Activated T-cell treated with anti-CD3 and anti-CD28 coated beads for 48 hours (primary cell): ENCODE measurements around the gene RAB20.

Source experiments
- DNase-seq: peaks from one replicate; pipeline ENCODE4 v3.0.0-alpha.2; 2020; ENCODE audit warnings: low read depth

The RAB20 gene

DNA sequence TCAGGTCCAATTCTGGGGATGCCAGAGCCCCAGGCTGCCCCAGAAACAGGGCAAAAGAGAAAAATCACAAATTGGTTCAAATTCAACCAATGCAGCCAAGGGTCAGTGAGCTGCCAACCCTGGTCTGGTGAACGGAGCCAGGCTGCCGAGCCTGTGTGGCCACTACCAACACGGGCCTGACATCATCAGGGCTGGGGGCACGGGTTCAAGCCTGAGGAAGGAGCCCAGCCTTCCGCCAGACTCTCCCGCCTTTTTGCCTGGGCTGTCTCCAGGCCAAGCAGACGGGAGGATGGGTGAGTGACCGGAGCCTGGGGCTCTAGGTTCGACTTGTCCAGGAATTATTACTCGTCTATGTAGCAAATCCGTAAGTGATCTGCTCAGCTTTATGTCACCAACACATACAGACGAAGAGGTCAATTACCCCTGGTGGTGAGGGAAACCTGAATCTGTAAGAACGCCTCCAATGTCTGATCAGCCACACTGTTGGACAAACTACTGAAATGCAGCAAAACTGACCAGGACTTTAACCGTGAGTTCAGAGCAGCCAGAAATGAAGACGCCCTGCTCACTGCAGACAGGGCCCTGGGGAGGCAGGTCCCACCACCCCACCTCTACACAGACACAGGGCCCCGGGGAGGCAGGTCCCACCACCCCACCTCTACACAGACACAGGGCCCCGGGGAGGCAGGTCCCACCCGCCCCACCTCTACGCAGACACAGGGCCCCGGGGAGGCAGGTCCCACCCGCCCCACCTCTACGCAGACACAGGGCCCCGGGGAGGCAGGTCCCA is 31.8 kb downstream of the RAB20 start:
- DNase-seq: no peak

DNA sequence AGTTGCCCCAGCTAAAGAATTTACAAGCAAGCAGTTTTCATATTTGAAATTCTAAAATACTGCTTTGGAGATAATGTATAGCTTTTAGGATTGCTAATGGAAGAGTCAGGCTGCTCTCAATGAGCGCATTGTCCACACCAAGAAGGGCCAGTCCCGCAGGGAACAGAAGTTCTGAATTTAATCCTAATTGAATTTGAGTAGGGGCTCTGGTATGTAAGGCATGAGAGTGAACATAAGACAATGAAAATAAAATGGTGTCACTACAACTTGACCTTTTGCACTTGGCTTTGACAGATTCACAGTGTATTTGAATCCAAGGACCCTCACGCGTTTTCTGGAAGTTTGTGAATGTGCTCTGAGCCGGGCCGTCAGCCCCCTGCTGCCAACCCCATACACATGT is 32.6 kb downstream of the RAB20 start:
- no peak for DNase-seq

DNA sequence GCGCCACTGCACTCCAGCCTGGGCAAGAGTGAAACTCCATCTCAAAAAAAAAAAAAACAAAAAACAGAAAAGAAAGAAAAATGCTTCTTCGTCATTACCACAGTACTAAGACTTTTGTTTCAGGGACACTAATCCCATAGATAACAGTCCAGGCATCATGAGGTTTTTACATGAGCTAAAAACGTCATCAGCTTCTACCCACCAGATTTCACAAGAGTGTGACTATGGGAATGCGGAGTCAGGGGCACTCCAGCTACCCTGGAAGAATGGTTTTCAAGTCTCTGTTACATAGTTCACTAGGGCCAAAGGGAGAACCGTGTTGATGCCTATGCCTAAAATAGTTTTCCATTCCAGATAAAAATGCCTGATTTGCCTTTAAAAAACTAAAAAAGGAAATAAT is 33.2 kb downstream of the RAB20 start:
- no peak for DNase-seq

DNA sequence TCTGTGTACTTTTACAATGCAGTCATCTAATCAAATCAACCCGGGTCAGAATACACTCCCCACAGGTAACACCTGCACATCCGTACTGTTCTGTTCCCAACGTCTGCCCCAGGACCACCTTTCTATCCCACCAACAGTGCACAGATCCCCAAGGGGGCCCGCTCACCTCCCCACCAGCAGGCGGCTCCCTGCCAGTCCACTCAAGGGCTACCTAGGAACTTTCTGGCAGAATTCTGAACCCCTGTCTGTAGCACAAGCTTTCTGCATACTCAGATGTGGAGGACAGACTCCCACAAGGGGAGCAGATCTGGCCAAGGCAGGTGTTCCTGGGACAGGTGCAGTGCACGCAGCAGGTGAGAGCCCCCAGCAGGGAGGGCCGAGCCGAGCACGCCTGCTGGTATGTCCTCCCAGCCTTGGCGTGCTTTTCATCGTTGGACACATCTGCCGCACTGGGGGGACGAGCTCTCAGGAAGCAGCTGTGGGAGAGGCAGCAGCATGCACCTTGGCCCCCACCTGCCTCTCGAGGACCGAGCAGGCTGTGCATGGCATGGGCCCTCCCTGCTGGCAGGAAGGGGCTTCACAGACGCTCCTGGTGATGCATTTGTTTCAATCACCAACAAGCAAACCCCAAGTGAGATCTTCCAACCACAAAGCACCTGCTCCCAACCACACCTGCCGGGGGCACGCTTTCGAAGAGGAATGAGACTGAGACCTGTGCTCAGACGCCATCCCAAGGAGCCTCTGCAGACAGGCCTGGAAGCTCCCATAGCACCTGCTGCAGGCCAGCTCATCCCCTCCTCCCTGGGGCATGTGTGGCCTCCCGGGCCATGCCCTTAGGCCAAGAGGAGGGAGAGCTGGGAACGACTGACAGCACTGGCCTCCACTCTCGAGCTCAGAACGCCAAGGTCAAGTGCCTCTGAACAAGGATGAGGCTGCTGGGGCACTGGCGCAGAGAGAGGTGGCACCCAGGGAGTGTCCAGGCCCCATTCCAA is 35.9 kb downstream of the RAB20 start:
- no peak for DNase-seq

DNA sequence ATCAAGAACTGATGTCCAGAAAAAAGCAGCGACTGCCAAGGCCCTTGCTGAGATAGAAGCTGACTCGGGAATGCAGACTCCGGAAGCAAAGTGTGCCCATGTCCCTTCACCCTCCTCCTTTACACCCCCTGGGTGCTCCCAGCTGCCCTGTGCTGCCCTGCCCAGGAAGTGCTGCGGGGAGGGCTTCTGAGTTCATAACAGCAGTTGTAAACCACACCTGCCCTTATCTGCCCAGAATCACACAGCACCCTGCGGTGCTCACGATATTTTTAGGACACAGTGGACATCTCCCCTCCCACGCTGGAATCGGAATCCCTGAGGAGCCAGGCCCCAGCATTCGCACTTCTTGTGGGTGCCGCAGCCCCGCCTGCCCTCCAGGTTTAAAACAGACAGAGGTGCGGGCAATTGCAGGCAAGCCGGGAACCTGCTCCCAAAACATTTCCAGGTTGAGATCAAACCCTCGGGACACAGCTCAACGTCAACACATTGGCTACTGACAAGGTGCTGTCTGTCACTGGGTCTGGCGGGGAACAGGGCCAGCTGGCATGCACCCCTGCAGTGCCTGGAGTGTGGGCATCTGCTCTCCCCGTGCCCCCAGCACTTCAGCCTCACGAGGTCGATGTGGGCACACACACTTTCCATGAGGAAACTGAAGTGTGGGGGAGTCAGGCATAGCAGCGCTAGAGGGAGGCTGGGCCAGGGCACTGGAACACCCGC is 36.8 kb downstream of the RAB20 start:
- no peak for DNase-seq

DNA sequence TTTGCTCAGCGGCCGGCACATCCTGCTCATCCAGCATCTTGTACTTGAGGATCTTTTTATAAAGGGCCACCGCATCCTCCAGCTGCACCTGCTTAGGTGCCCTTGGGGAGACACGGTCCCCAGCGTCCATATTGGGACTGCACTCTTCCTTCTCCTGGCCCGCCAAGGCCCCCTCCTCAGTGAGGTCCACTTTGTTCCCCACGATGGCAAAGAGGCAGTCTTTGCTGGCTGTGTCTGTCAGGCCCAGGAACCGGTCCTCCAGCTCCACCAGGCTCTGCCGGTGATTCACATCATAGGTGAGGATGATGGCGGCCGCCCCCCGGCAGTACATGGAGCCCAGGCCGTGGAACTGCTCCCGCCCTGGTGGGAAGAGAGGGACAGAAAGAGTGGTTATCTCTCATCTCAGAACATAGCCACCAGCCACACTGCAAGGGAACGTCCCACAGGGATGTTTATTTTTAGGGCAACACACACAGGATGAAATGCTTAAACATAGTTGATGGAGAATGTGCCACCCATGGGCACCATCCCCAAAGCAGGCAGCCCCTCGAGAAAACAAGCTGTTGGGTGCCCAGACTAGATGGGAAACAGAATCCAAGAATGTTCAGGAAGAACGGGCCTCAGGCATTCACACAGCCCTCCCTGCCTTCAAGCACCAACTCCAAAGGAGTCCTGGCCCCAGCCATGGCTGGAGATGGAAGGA is 37.5 kb downstream of the RAB20 start:
- DNase-seq: no peak

DNA sequence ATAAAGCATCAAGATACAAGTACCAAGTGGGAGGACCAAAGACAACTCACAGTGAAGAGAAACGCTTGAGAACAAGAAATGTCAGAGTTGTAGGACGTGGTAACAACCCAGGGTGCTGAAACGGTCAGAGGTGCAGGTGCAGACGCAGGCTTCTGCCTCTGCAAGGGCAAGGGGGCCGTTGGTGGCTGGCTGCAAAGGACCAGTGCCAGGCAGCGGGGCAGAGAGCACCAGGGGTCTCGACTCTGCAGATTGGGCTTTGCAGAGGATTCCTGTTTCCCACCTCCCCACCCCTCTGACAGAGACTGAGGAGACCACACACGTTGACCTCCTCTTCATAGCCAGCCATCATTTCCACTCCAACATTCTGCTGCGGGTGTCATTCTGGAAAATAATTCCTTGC is 38.3 kb downstream of the RAB20 start:
- no peak for DNase-seq

DNA sequence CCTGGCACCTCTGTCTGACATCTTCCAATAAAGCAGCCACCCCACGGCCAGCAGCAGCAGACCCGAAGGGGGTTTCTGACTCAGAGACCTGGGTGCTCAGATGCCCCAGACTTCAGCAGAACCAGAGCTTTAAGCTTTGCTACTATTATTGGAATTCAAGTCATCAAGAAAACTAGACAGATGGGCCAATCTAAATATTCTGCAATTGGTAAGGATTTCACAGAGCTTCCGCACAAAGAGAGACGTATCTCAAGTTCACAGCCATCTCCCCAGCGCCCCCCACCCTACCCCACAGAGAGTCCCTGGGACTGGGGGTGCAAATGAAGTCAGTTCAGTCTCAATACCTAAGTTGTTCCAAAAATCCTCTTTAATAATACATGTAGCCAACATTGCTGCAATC is 38.8 kb downstream of the RAB20 start:
- no peak for DNase-seq

DNA sequence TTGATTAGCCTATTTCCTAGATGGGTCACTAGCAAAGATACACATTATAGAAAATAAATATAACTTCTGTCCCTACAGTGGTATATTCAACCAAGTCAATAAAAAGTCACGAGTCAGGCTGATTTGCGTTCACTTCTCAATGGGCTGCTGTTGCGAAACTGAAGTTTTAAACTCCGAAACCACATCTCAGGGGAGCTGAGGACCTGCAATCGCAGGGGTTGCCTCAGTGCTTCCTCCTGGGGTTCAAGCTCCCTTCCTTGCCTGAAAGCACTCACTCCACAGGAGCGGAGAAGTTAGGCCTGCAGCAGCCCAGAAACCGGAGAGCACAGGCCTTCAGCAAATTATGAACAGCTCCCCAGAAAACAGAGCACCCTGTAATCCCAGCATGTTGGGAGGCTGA is 39.6 kb downstream of the RAB20 start:
- DNase-seq: no peak

DNA sequence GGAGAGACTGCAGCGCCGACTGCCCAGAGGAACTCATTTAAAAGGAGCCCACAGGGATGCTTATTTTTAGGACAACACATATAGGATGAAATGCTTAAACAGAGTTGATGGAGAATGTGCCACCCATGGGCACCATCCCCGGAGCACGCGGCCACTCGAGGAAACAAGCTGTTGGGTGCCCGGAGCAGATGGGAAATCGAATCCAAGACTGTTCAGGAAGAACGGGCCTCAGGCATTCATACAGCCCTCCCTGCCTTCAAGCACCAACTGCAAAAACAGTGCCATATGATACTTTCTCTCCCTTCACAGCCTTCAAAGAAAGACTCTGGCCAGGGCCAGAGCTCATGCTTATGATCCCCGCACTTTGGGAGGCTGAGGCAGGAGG is 40.2 kb downstream of the RAB20 start:
- DNase-seq: no peak

DNA sequence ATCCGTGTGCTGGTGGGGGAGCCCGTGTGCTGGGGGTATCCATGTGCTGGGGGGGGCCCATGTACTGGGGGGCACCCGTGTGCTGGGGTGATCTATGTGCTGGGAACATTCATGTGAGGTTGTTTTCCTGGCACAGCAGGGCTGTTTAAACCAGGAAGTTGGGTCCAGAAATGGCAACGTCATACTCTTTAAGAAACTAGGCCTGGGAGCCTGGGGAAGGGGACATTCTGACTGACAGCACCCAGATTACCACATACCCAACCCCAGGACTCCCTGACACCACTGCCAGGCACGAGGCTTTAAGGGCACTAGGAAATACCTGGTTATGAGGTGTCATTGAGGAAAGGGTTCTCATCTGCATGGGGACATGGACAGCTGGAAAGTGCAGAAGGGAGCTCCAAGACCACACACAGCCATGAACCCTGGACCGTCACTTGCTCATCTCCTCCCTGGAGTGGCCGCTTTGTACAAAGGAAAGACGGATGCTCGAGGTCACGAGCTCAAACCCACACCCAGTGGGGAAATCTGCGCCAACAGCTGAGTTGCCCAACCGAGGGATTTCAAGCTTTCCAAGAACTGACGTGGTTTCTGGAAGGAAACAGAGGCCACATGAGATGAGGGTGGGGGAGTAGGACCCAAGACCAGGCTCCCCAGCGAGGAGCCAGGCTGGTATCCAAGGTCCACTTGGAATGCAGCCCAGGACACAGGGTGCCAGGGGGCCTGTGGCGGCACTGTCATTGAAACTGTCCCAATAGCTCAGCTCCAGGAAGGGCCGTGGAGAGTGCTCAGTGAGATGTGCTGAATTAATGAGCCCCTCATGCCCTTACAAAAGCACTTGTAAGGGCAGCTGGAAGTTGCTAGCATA is 40.9 kb downstream of the RAB20 start:
- no peak for DNase-seq

DNA sequence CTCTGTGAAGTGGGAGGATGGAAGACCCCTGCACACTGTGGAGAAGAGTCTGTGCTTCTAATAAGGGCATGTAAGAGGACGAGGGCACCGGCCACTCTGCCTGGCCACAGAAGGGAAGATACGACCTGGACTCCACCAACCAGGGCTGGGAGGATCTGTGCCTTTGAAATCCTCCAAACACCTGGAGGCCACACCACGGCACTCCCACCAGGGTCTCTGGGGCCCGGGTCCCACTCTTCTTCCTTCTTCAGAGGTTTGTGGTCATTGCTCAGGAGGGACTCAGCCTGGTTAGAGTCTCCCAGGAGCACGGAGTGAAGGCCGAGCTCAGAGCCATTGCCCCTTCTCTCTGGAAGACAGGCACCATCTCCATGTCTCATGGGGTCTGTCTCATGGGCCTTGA is 42.0 kb downstream of the RAB20 start:
- DNase-seq: no peak

DNA sequence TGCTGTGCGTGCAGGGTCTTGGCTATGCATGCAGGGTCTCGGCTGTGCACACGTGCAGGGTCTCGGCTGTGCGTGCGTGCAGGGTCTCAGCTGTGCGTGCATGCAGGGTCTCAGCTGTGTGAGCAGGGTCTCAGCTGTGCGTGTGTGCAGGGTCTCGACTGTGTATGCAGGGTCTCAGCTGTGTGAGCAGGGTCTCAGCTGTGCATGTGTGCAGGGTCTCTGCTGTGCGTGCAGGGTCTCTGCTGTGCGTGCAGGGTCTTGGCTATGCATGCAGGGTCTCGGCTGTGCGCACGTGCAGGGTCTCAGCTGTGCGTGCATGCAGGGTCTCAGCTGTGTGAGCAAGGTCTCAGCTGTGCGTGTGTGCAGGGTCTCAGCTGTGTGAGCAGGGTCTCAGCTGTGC is 42.5 kb downstream of the RAB20 start:
- no peak for DNase-seq

DNA sequence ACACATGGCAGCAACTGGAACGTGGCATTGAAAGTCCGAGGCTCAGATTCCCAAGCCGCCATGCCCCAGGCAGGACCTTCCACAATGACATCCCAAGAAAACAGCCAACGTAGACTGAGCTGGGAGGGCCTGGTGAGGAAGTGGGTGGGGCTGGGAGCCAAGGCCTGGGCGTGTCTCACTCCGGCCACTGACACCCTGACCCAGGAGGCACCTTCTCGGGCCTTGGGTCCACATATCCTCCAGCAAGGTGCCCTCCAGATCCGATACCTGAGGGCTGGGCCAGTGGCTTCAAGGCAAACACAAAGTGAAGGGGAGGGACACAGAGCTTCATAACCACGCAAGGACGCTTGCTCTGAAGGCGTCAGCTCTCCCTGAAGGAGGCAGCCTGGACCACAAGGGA is 43.0 kb downstream of the RAB20 start:
- no peak for DNase-seq

DNA sequence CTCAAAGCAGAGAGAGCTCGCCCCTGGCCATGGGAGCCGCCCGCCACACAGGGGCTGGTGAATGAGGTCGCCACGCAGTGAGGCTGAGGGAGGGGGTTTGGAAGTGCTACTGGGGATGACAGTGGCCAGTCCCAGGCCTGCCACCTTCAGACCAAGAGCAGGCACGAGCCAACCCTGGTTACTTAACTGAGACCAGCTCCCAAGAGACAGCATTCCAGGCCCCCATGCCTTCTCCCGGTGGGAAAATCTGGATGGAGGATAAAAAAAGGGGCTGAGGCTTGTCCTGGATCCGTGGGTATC is 43.3 kb downstream of the RAB20 start:
- no peak for DNase-seq

DNA sequence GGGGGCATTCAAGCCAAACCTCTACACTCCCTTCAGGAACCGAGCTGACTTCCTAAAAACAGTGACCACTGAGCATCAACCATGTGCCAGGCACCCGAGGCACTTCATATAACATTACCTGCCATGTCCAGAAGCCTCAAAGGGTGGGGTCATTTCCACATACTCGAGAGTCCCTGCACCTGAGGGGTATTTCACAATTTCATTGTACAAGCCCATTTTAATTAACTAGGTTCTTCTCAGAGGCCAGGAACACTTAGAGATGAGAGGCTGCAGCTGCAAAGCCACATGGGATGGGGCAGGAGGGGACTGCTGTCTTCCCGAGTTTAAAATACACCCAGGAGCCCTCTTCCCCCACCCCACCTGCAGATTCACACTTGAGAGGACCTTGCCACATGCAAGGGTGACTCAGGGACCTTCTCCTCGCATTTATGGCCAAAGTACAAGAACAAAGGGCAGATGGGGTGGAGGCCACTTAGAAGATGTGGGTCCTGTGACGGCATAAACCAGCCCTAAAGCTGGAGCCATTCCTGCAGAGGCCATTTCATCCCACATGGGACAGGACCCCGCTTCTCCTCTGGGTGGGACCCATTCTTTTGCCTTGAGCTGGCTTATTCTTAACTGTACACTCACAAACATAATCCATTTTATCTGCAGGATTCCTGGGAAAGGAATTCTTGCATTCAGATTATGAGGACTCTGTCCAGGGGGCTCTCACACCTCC is 43.9 kb downstream of the RAB20 start:
- DNase-seq: no peak

DNA sequence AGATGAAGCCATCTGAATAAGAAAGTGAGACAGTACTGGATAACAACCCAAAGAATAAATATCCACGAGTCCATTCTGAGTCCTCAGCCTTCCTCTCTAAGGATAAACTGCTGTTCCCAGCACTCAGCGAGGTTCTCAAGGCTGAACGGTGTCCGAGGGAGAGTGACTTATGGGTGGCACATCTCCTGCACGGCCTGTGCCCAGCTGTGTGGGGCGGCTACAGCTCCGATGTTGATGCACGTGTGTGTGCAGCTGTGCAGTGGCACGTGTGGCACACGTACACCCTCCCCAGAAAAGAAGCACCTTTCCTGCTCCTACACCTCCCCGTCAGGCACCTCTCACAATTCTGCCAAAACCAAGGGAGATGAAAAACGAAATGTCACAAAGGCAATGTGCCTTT is 45.0 kb downstream of the RAB20 start:
- DNase-seq: no peak

DNA sequence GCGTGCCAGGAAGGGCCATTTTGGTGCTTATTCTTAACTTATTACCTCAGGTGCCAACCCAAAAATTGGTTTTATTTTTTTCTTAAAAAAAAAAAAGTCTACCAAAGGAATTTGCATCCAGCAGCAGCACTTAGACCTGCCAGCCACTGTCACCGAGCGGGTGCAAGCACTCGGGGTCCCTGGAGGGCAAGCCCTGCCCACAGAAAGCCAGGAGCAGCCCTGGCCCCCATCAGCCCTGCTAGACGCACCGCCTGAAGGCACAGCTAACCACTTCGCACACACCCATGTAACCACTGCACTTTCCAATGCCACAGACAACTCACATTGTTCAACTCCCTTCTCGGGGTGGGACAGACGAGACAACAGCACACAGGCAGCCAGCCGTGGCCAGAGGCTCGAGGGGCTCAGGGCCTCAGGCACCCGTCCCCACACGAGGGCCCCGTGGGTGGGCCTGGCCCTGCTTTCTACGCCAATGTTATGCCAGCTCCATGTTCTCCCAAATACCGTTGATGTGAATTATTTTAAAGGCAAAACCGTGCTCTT is 49.3 kb downstream of the RAB20 start:
- no peak for DNase-seq

DNA sequence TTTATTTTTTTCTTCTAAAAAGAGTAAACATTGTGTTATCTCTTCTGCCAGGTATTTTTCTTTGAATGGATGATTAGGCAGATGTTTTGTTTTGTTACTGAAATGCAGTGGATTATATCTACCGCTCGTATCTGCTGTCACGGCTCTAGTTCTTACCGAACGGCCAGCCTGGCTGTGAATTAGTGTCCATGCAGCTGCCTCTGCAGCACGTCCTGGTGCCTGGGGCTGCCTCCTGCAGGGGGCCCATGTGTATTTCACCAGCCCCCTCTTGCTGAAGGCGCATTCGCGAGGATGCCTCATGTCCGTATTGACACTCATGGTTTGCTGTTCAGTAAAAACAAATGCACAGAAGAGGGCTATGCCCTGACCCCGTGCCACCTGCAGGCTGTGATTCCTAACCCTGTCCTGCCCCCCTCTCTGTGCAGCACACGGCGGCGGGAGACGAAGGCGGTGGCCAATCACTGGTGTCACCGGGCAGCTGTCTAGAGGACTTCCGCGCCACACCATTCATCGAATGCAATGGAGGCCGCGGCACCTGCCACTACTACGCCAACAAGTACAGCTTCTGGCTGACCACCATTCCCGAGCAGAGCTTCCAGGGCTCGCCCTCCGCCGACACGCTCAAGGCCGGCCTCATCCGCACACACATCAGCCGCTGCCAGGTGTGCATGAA is 49.9 kb downstream of the RAB20 start:
- DNase-seq: no peak
